Measurements from ENCODE around the gene KLRD1. TPM values are rescaled to one million over a fixed set of nuclear protein-coding genes. Genes with fewer than 3 reads are reported as not detected.
A peak's percentile ranks its signal among the peaks of the same experiment; 100 is the strongest.

The KLRD1 gene
- total and polyA plus RNA-seq, 2 of the 4 experiments (the other 2 are of a cell fraction): under 0.01 TPM

GRCh38 chr12:10372559-10372958, 64.9 kb downstream of the KLRD1 start:
- Histone ChIP-seq H3K4ac (ENCODE audit: low read depth, low read length) (no peak overlapping the region), H4K8ac (ENCODE audit: low read depth in 2 of 2, low read length in 2 of 2) (no peak overlapping the region), H3K9me3 (ENCODE audit: control insufficient read depth, insufficient read depth, low read length) (no peaks in the 10 kb centered on the region), H2BK5ac (ENCODE audit: low read depth, low read length, poor library complexity, severe bottlenecking) (no peak overlapping the region), H2AK9ac (replicated peaks; ENCODE audit: low read depth, low read length, poor library complexity) (no peak overlapping the region), H3K27ac (ENCODE audit: insufficient read depth, low read length) (no peak overlapping the region), H2BK120ac (ENCODE audit: low read depth, low read length) (no peak overlapping the region), H2BK20ac (ENCODE audit: low read depth, low read length) (no peak overlapping the region), H3K4me3 (ENCODE audit: insufficient read depth, low read depth, low read length) (no peak overlapping the region), H2AFZ (replicated peaks; ENCODE audit: low read length, poor library complexity) (peak overlapping the region; percentile 12), H3K79me1 (ENCODE audit: low read depth in 1 of 2, low read length in 2 of 2) (no peaks in the 10 kb centered on the region), H3K23ac (ENCODE audit: low read depth, low read length) (no peak overlapping the region), H3K56ac (ENCODE audit: extremely low read depth, insufficient read depth, low read length) (no peak overlapping the region), H2BK15ac (ENCODE audit: low read depth, low read length) (no peak overlapping the region), H2AK5ac (ENCODE audit: low read depth, low read length) (no peak overlapping the region), H4K91ac (ENCODE audit: insufficient read depth, low read depth, low read length) (no peak overlapping the region), H4K20me1 (ENCODE audit: insufficient read depth, low read length) (no peaks in the 10 kb centered on the region), H3K36me3 (ENCODE audit: control insufficient read depth, insufficient read depth, low read length) (no peaks in the 10 kb centered on the region), H3K14ac (replicated peaks; ENCODE audit: low read depth, low read length) (no peak overlapping the region), H3K4me2 (ENCODE audit: low read depth, low read length) (no peak overlapping the region), H3K9me1 (ENCODE audit: insufficient read depth, low read length) (no peaks in the 10 kb centered on the region), H3K27me3 (ENCODE audit: control insufficient read depth, insufficient read depth, low read length) (no peaks in the 10 kb centered on the region), H3K4me1 (ENCODE audit: control insufficient read depth, insufficient read depth, low read length) (no peaks in the 10 kb centered on the region), H3K9ac (ENCODE audit: low read depth, low read length) (no peak overlapping the region), H4K5ac (ENCODE audit: low read depth, low read length) (no peak overlapping the region), H3K18ac (ENCODE audit: low read depth, low read length) (no peak overlapping the region)
- ATAC-seq (ENCODE audit: low read depth) (no peak), DNase-seq (no peak)
- WGBS, 2 experiments (ENCODE audit: extremely low coverage in 2 of 2, insufficient read length in 1 of 2): no CpG with 5 or more reads among the region's 1 CpG
- intact Hi-C loops (cut with micrococcal nuclease): no loop called here
- BruUV-seq (replicated peaks): no TSS peak
- in situ Hi-C loops (cut with MboI; ENCODE audit: low sequenced_read_pairs): no loop called here
- ChIA-PET POLR2A (ENCODE audit: unreplicated experiment) (no interaction called here), CTCF (no interaction called here)
- dilution Hi-C loops (cut with HindIII; ENCODE audit: low sequenced_read_pairs, unreplicated experiment): no loop called here
- TF ChIP-seq POLR2A (IDR thresholded peaks at IDR 0.05; ENCODE audit: low read depth, low read length): no peak
- TF ChIP-seq MAFK (IDR thresholded peaks at IDR 0.05; ENCODE audit: low read depth, low read length): no peak
- TF ChIP-seq MAZ (IDR thresholded peaks at IDR 0.05; ENCODE audit: borderline replicate concordance, low read depth, low read length): no peak
- TF ChIP-seq RFX5 (IDR thresholded peaks at IDR 0.05; ENCODE audit: low read depth, low read length): no peak
- no peak for TF ChIP-seq BHLHE40 (IDR thresholded peaks at IDR 0.05; ENCODE audit: low read depth, low read length)
- TF ChIP-seq MXI1 (IDR thresholded peaks at IDR 0.05; ENCODE audit: borderline replicate concordance, low read depth, low read length): no peak
- TF ChIP-seq RAD21 (IDR thresholded peaks at IDR 0.05; ENCODE audit: low read length): no peak
